ENCODE measurements around the gene BMP2K. TPM values are rescaled to one million over a fixed set of nuclear protein-coding genes. Genes with fewer than 3 reads are reported as not detected.

BMP2K gene
- total RNA-seq, 1 donor from 2014 or later = 33.3 TPM

GRCh38 chr4:78774417-78774816 lies 1.7 kb upstream of the BMP2K start:
- Histone ChIP-seq H3K4me3 (ENCODE audit: insufficient read depth, low read depth, low read length) (no peak overlapping the region), H4K20me1 (ENCODE audit: insufficient read depth, low read length) (peaks cover 16% of the 10 kb centered on the region), H3K9me3 (ENCODE audit: insufficient read depth, low read depth, low read length) (no peaks in the 10 kb centered on the region), H2AFZ (ENCODE audit: low read depth, low read length) (no peak overlapping the region), H3K27ac (ENCODE audit: low read depth, low read length) (no peak overlapping the region), H3K27me3 (ENCODE audit: insufficient read depth, low read length) (no peaks in the 10 kb centered on the region), H3K36me3 (ENCODE audit: insufficient read depth, low read length) (no peaks in the 10 kb centered on the region), H3K4me2 (ENCODE audit: low read length) (no peak overlapping the region), H3K9ac (ENCODE audit: low read length) (no peak overlapping the region), H3K4me1 (ENCODE audit: insufficient read depth, low read length) (peaks cover 13% of the 10 kb centered on the region), H3K79me2 (ENCODE audit: insufficient read depth, low read length) (peaks cover 29% of the 10 kb centered on the region)
- FAIRE-seq (no peak), DNase-seq (ENCODE audit: low read depth) (no peak)
- H3K9me3 Mint-ChIP-seq (ENCODE audit: unreplicated experiment) = no peaks in the 10 kb centered on the region
- TF ChIP-seq, protein P1, sequence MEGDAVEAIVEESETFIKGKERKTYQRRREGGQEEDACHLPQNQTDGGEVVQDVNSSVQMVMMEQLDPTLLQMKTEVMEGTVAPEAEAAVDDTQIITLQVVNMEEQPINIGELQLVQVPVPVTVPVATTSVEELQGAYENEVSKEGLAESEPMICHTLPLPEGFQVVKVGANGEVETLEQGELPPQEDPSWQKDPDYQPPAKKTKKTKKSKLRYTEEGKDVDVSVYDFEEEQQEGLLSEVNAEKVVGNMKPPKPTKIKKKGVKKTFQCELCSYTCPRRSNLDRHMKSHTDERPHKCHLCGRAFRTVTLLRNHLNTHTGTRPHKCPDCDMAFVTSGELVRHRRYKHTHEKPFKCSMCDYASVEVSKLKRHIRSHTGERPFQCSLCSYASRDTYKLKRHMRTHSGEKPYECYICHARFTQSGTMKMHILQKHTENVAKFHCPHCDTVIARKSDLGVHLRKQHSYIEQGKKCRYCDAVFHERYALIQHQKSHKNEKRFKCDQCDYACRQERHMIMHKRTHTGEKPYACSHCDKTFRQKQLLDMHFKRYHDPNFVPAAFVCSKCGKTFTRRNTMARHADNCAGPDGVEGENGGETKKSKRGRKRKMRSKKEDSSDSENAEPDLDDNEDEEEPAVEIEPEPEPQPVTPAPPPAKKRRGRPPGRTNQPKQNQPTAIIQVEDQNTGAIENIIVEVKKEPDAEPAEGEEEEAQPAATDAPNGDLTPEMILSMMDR (IDR thresholded peaks at IDR 0.05; ENCODE audit: insufficient read depth, low read depth, low read length) = no peak
- no peak for TF ChIP-seq EZH2 (IDR thresholded peaks at IDR 0.05; ENCODE audit: insufficient read depth, low read length)
- H3K36me3 Mint-ChIP-seq (ENCODE audit: low read depth, unreplicated experiment) = no peaks in the 10 kb centered on the region
- H3K4me1 Mint-ChIP-seq (ENCODE audit: low read depth, unreplicated experiment) = no peaks in the 10 kb centered on the region
- H3K27ac Mint-ChIP-seq (ENCODE audit: unreplicated experiment) = no peak overlapping the region
- H3K27me3 Mint-ChIP-seq (ENCODE audit: low read depth, unreplicated experiment) = no peaks in the 10 kb centered on the region
- H3K4me3 Mint-ChIP-seq (ENCODE audit: unreplicated experiment) = no peak overlapping the region

- no peaks in the 10 kb centered on the region for H3K4me1 Mint-ChIP-seq (ENCODE audit: low read depth, unreplicated experiment)
Measured at GRCh38 chr4:78775303-78776078, 659 bp upstream of the BMP2K start.

More at GRCh38 chr4:78775303-78776078, 659 bp upstream of the BMP2K start:
- Histone ChIP-seq H3K9ac (ENCODE audit: low read length) (peak overlapping the region; percentile 99), H2AFZ (ENCODE audit: low read depth, low read length) (peak overlapping the region; percentile 90), H3K27ac (ENCODE audit: low read depth, low read length) (peak overlapping the region; percentile 98), H3K36me3 (ENCODE audit: insufficient read depth, low read length) (no peaks in the 10 kb centered on the region), H3K27me3 (ENCODE audit: insufficient read depth, low read length) (no peaks in the 10 kb centered on the region), H3K4me1 (ENCODE audit: insufficient read depth, low read length) (peaks cover 13% of the 10 kb centered on the region), H4K20me1 (ENCODE audit: insufficient read depth, low read length) (peaks cover 23% of the 10 kb centered on the region), H3K4me3 (ENCODE audit: insufficient read depth, low read depth, low read length) (peak overlapping the region; percentile 89), H3K79me2 (ENCODE audit: insufficient read depth, low read length) (peaks cover 39% of the 10 kb centered on the region), H3K9me3 (ENCODE audit: insufficient read depth, low read depth, low read length) (no peaks in the 10 kb centered on the region), H3K4me2 (ENCODE audit: low read length) (peak overlapping the region; percentile 90)
- Mint-ChIP-seq H3K36me3 (ENCODE audit: low read depth, unreplicated experiment) (no peaks in the 10 kb centered on the region), H3K4me3 (ENCODE audit: unreplicated experiment) (peak overlapping the region; percentile 94), H3K9me3 (ENCODE audit: unreplicated experiment) (no peaks in the 10 kb centered on the region), H3K27ac (ENCODE audit: unreplicated experiment) (peak overlapping the region; percentile 99), H3K27me3 (ENCODE audit: low read depth, unreplicated experiment) (no peaks in the 10 kb centered on the region)
- DNase-seq (ENCODE audit: low read depth) = peak; percentile 63
- TF ChIP-seq, protein P1 (IDR thresholded peaks at IDR 0.05; ENCODE audit: insufficient read depth, low read depth, low read length) = no peak
- no peak for TF ChIP-seq EZH2 (IDR thresholded peaks at IDR 0.05; ENCODE audit: insufficient read depth, low read length)
- no peak for FAIRE-seq
